Measurements from ENCODE around the gene FNIP1. TPM values are rescaled to one million over a fixed set of nuclear protein-coding genes. Genes with fewer than 3 reads are reported as not detected.

The FNIP1 gene
- total RNA-seq, 4 donors from 2014 or later, result 36.0 to 42.7 (median 38.5) TPM

GRCh38 chr5:131611064-131611381, 185.8 kb downstream of the FNIP1 start:
- H3K27ac ChIP-seq, result no peak overlapping the region
- no peaks in the 10 kb centered on the region for H3K9me3 ChIP-seq
- peaks cover 0 to 24% (median 4%) of the 10 kb centered on the region in 4 donors for H3K4me1 ChIP-seq
- no peak for DNase-seq (ENCODE audit: low spot score in 2 of 2)
- 89 to 98% methylated on average over 2 of the region's 2 CpGs for WGBS, 2 donors
- H3K4me3 ChIP-seq, result no peak overlapping the region
- no peaks in the 10 kb centered on the region for H3K27me3 ChIP-seq
- H3K36me3 ChIP-seq, result no peaks in the 10 kb centered on the region
- TF ChIP-seq EP300 (IDR thresholded peaks at IDR 0.05) (no peak), POLR2A (IDR thresholded peaks at IDR 0.05) (no peak), CTCF (IDR thresholded peaks at IDR 0.05) (no peak)

GRCh38 chr5:131610198-131611063, 186.4 kb downstream of the FNIP1 start:
- Histone ChIP-seq H3K36me3 (no peaks in the 10 kb centered on the region), H3K4me3 (no peak overlapping the region), H3K4me1 (peaks cover 0 to 21% (median 4%) of the 10 kb centered on the region in 4 donors), H3K27me3 (no peaks in the 10 kb centered on the region), H3K9me3 (no peaks in the 10 kb centered on the region), H3K27ac (no peak overlapping the region)
- TF ChIP-seq CTCF (IDR thresholded peaks at IDR 0.05) (no peak), EP300 (IDR thresholded peaks at IDR 0.05) (no peak), POLR2A (IDR thresholded peaks at IDR 0.05) (no peak)
- 78 to 80% methylated on average over 6 of the region's 6 CpGs for WGBS, 2 donors
- DNase-seq (ENCODE audit: low spot score in 2 of 2), result no peak

GRCh38 chr5:131609774-131610173, 187.0 kb downstream of the FNIP1 start:
- H3K36me3 ChIP-seq, result no peaks in the 10 kb centered on the region

GRCh38 chr5:131608597-131608996, 188.2 kb downstream of the FNIP1 start:
- Histone ChIP-seq H3K4me3 (no peak overlapping the region), H3K9me3 (no peaks in the 10 kb centered on the region), H3K36me3 (no peaks in the 10 kb centered on the region), H3K4me1 (peaks cover 0 to 20% (median 4%) of the 10 kb centered on the region in 4 donors), H3K27me3 (no peaks in the 10 kb centered on the region), H3K27ac (no peak overlapping the region)
- TF ChIP-seq EP300 (IDR thresholded peaks at IDR 0.05) (no peak), CTCF (IDR thresholded peaks at IDR 0.05) (no peak), POLR2A (IDR thresholded peaks at IDR 0.05) (no peak)
- WGBS, 2 donors, result 81 to 87% methylated on average over 5 of the region's 5 CpGs
- DNase-seq (ENCODE audit: low spot score in 2 of 2), result no peak

More at GRCh38 chr5:131609774-131610173, 187.0 kb downstream of the FNIP1 start:
- no peak overlapping the region for H3K4me3 ChIP-seq
- WGBS, 2 donors, result 90 to 91% methylated on average over 1 of the region's 1 CpG
- no peaks in the 10 kb centered on the region for H3K9me3 ChIP-seq
- DNase-seq (ENCODE audit: low spot score in 2 of 2), result no peak
- TF ChIP-seq POLR2A (IDR thresholded peaks at IDR 0.05), result no peak
- TF ChIP-seq EP300 (IDR thresholded peaks at IDR 0.05), result no peak
- TF ChIP-seq CTCF (IDR thresholded peaks at IDR 0.05), result no peak
- no peak overlapping the region for H3K27ac ChIP-seq
- H3K4me1 ChIP-seq, result peaks cover 0 to 20% (median 4%) of the 10 kb centered on the region in 4 donors
- no peaks in the 10 kb centered on the region for H3K27me3 ChIP-seq

GRCh38 chr5:131607903-131608540, 188.8 kb downstream of the FNIP1 start:
- Histone ChIP-seq H3K4me3 (no peak overlapping the region), H3K9me3 (no peaks in the 10 kb centered on the region), H3K27me3 (no peaks in the 10 kb centered on the region), H3K4me1 (peaks cover 0 to 20% (median 4%) of the 10 kb centered on the region in 4 donors), H3K36me3 (no peaks in the 10 kb centered on the region), H3K27ac (no peak overlapping the region)
- TF ChIP-seq EP300 (IDR thresholded peaks at IDR 0.05) (no peak), POLR2A (IDR thresholded peaks at IDR 0.05) (no peak), CTCF (IDR thresholded peaks at IDR 0.05) (no peak)
- no peak for DNase-seq (ENCODE audit: low spot score in 2 of 2)
- 47 to 52% methylated on average over 4 of the region's 4 CpGs for WGBS, 2 donors

Data from tibial nerve (tissue), 4 donors.